Parathyroid adenoma (tissue), 2 donors: ENCODE measurements around the gene TNRC6B.
"Not testable (repeated sequence)": the region's sequence is repeated elsewhere in the genome, so short reads cannot be mapped to it uniquely, and the experiment has no call there.

Source experiments
- H2AFZ ChIP-seq: fragments of 300-600 bp; sonication (generic); one replicate; pipeline ENCODE4 v1.7.0; 2017; ENCODE audit warnings: antibody characterized with exemption, mild to moderate bottlenecking
- H3K27ac ChIP-seq: fragments of 300-600 bp; sonication (generic); one replicate; pipeline ENCODE4 v1.7.0; 2017
- H3K27me3 ChIP-seq: fragments of 300-600 bp; sonication (generic); one replicate; pipeline ENCODE4 v1.7.0; 2017; ENCODE audit warnings: low read length; ENCODE audit not compliant: control insufficient read depth, insufficient read depth
- H3K36me3 ChIP-seq: fragments of 300-600 bp; sonication (generic); one replicate; pipeline ENCODE4 v1.7.0; 2017; ENCODE audit warnings: low read length; ENCODE audit not compliant: control insufficient read depth, insufficient read depth
- H3K4me1 ChIP-seq: fragments of 300-600 bp; sonication (generic); one replicate; pipeline ENCODE4 v1.7.0; 2017; ENCODE audit warnings: control low read depth
- H3K4me2 ChIP-seq: fragments of 300-600 bp; sonication (generic); one replicate; pipeline ENCODE4 v1.7.0; 2017; ENCODE audit warnings: low read length
- H3K4me3 ChIP-seq: fragments of 300-600 bp; sonication (generic); one replicate; pipeline ENCODE4 v1.7.0; 2017; ENCODE audit warnings: low read depth, low read length
- H3K79me2 ChIP-seq: fragments of 300-600 bp; sonication (generic); one replicate; pipeline ENCODE4 v1.7.0; 2017; ENCODE audit warnings: control low read depth
- H3K9ac ChIP-seq: fragments of 300-600 bp; sonication (generic); one replicate; pipeline ENCODE4 v1.7.0; 2017; ENCODE audit warnings: mild to moderate bottlenecking
- H3K9me3 ChIP-seq: fragments of 300-600 bp; sonication (generic); one replicate; pipeline ENCODE4 v1.7.0; 2017; ENCODE audit warnings: low read length; ENCODE audit not compliant: control insufficient read depth
- CTCF ChIP-seq: fragments of 300-600 bp; sonication (generic); IDR thresholded peaks from one replicate; pipeline ENCODE4 v1.7.0; 2017; ENCODE audit warnings: antibody characterized with exemption, mild to moderate bottlenecking
- donor health status: primary hyperparathyroidism.

The TNRC6B gene

GRCh38 chr22:40221055-40221414, 43.3 kb downstream of the TNRC6B start:
- Histone ChIP-seq H3K4me3 (no peak overlapping the region), H3K36me3 (no peaks in the 10 kb centered on the region), H2AFZ (no peak overlapping the region), H3K4me2 (no peak overlapping the region), H3K9me3 (no peaks in the 10 kb centered on the region), H3K9ac (no peak overlapping the region), H3K27me3 (no peaks in the 10 kb centered on the region), H3K4me1 (no peaks in the 10 kb centered on the region), H3K79me2 (peaks cover 29% of the 10 kb centered on the region), H3K27ac (no peak overlapping the region)
- TF ChIP-seq CTCF = no peak

GRCh38 chr22:40222979-40223378, 45.3 kb downstream of the TNRC6B start:
- H3K4me2 ChIP-seq, H3K4me1 ChIP-seq, H3K9ac ChIP-seq, H3K9me3 ChIP-seq, H2AFZ ChIP-seq, H3K27ac ChIP-seq, H3K4me3 ChIP-seq, H3K27me3 ChIP-seq, H3K36me3 ChIP-seq: not testable (repeated sequence)
- peaks cover 28% of the 10 kb centered on the region for H3K79me2 ChIP-seq

GRCh38 chr22:40224702-40225101, 47.0 kb downstream of the TNRC6B start:
- Histone ChIP-seq H3K4me3 (no peak overlapping the region), H3K9me3 (no peaks in the 10 kb centered on the region), H3K27ac (no peak overlapping the region), H2AFZ (no peak overlapping the region), H3K4me1 (no peaks in the 10 kb centered on the region), H3K79me2 (peaks cover 25% of the 10 kb centered on the region), H3K9ac (no peak overlapping the region), H3K4me2 (no peak overlapping the region), H3K36me3 (no peaks in the 10 kb centered on the region), H3K27me3 (no peaks in the 10 kb centered on the region)
- no peak for TF ChIP-seq CTCF

- Histone ChIP-seq H3K4me1 (no peaks in the 10 kb centered on the region), H3K9ac (no peak overlapping the region), H2AFZ (no peak overlapping the region), H3K4me2 (no peak overlapping the region), H3K4me3 (no peak overlapping the region), H3K79me2 (peaks cover 16% of the 10 kb centered on the region), H3K27me3 (no peaks in the 10 kb centered on the region), H3K9me3 (no peaks in the 10 kb centered on the region), H3K27ac (no peak overlapping the region), H3K36me3 (no peaks in the 10 kb centered on the region)
- no peak for TF ChIP-seq CTCF
Measured at GRCh38 chr22:40226620-40227019, 48.9 kb downstream of the TNRC6B start.

GRCh38 chr22:40231618-40232313, 54.0 kb downstream of the TNRC6B start:
- Histone ChIP-seq H3K9me3 (no peaks in the 10 kb centered on the region), H3K36me3 (no peaks in the 10 kb centered on the region), H3K4me1 (peaks cover 3% of the 10 kb centered on the region)

More at GRCh38 chr22:40231618-40232313, 54.0 kb downstream of the TNRC6B start:
- Histone ChIP-seq H3K79me2 (peaks cover 15% of the 10 kb centered on the region), H3K27ac (no peak overlapping the region), H2AFZ (no peak overlapping the region), H3K4me3 (no peak overlapping the region), H3K4me2 (no peak overlapping the region), H3K27me3 (no peaks in the 10 kb centered on the region), H3K9ac (no peak overlapping the region)
- no peak for TF ChIP-seq CTCF
